CD4-positive, alpha-beta T cell treated with Interleukin-10 for 1 hour (primary cell): ENCODE results near the gene UNC13B.

Experiments used
- DNase-seq: peaks from one replicate; pipeline ENCODE4 v3.0.0-alpha.2; 2020

The UNC13B gene

GRCh38 chr9:35452481-35452880 lies 290.7 kb downstream of the UNC13B start:
- no peak for DNase-seq

GRCh38 chr9:35453786-35454185 lies 292.0 kb downstream of the UNC13B start:
- no peak for DNase-seq
